ENCODE measurements around the gene SDK1. TPM values are rescaled to one million over a fixed set of nuclear protein-coding genes. Genes with fewer than 3 reads are reported as not detected.
"Not testable (repeated sequence)": the region's sequence is repeated elsewhere in the genome, so short reads cannot be mapped to it uniquely, and the experiment has no call there.

Gene SDK1
- total RNA-seq, 3 donors from 2014 or later (not counting 1 experiment from before 2014, with no cell fraction given), result 0.05 to 0.11 TPM; not detected in 1

DNA sequence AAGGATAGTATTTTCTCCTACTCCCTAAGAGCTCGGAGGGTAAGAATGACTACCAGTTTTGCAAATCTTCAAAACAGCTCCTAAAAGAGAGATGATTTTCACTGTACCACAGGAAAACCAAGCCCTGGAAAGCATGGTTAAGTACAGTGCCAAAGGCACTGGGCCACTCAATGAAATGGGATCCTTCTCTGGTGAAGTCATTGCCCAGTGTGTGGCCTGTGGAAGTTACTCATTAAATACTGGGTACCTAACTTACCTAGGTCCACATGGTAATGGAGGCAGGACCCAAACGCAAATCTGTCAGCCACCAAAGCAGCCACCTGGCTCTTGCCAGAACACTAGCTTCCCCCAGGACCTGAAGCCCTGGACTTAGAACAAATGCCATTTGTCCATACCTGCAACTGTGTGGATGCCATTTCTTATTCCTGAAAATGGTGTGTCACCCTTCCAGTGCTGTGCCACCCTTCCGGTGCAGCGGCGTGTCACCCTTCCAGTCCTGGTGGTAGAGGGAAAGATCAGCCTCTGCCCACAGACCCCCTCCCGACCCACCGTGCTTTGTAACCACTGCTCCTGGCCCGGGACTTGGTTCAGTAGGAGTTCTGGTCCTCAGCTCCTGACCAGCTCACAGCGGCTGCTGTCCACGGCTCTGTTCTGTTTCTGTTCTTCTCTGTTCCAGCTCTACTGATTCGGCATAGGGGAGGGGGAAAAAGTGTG is 659.2 kb downstream of the SDK1 start:
- Mint-ChIP-seq H3K9me3 (no peaks in the 10 kb centered on the region), H3K27ac (no peak overlapping the region), H3K4me1 (no peaks in the 10 kb centered on the region), H3K4me3 (no peak overlapping the region), H3K36me3 (no peaks in the 10 kb centered on the region), H3K27me3 (ENCODE audit: low read depth in 2 of 2) (peaks cover 0 to 2% of the 10 kb centered on the region in 2 donors)
- Histone ChIP-seq H3K4me3 (ENCODE audit: low read length) (no peak overlapping the region), H3K4me1 (ENCODE audit: control insufficient read depth, insufficient read depth, low read length) (peaks cover 4% of the 10 kb centered on the region), H3K36me3 (ENCODE audit: control insufficient read depth, insufficient read depth, low read length) (no peaks in the 10 kb centered on the region), H3K27me3 (ENCODE audit: control insufficient read depth, insufficient read depth, low read length) (no peaks in the 10 kb centered on the region), H3K9me3 (ENCODE audit: control insufficient read depth, insufficient read depth, low read length) (no peaks in the 10 kb centered on the region), H3K27ac (ENCODE audit: low read length) (no peak overlapping the region)
- 90% methylated on average over 11 of the region's 11 CpGs for WGBS (ENCODE audit: insufficient coverage)
- ATAC-seq (no peak), DNase-seq (no peak)
- intact Hi-C loops (cut with micrococcal nuclease), result no loop called here
- TF ChIP-seq, protein P1, sequence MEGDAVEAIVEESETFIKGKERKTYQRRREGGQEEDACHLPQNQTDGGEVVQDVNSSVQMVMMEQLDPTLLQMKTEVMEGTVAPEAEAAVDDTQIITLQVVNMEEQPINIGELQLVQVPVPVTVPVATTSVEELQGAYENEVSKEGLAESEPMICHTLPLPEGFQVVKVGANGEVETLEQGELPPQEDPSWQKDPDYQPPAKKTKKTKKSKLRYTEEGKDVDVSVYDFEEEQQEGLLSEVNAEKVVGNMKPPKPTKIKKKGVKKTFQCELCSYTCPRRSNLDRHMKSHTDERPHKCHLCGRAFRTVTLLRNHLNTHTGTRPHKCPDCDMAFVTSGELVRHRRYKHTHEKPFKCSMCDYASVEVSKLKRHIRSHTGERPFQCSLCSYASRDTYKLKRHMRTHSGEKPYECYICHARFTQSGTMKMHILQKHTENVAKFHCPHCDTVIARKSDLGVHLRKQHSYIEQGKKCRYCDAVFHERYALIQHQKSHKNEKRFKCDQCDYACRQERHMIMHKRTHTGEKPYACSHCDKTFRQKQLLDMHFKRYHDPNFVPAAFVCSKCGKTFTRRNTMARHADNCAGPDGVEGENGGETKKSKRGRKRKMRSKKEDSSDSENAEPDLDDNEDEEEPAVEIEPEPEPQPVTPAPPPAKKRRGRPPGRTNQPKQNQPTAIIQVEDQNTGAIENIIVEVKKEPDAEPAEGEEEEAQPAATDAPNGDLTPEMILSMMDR (IDR thresholded peaks at IDR 0.05), result no peak

DNA sequence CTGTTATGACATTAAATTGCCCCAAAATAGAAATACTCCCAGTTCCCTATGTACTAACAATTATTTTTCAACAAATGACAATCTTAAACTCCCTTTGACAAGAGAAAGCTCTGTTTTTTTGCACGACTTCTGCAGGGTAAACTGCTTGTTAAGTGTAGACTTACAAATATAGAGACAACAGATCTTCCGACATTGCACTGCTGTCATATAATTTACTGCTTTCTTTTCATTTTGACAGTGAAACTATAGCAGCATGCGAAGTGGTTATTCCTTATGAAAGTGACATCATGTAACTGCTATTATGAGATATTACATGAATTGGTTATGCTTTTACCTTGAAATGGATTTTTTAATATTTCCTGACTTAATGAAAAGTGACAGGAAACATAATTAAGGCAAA is 659.9 kb downstream of the SDK1 start:
- ATAC-seq (no peak), DNase-seq (no peak)
- 100% methylated on average over 1 of the region's 3 CpGs for WGBS (ENCODE audit: insufficient coverage)
- H3K36me3 ChIP-seq (ENCODE audit: control insufficient read depth, insufficient read depth, low read length), result no peaks in the 10 kb centered on the region
- no peak overlapping the region for H3K27ac Mint-ChIP-seq
- no peaks in the 10 kb centered on the region for H3K9me3 ChIP-seq (ENCODE audit: control insufficient read depth, insufficient read depth, low read length)
- H3K27ac ChIP-seq (ENCODE audit: low read length), result no peak overlapping the region
- TF ChIP-seq, protein P1 (IDR thresholded peaks at IDR 0.05), result no peak
- no peaks in the 10 kb centered on the region for H3K27me3 Mint-ChIP-seq (ENCODE audit: low read depth in 2 of 2)
- no peaks in the 10 kb centered on the region for H3K27me3 ChIP-seq (ENCODE audit: control insufficient read depth, insufficient read depth, low read length)
- no peaks in the 10 kb centered on the region for H3K9me3 Mint-ChIP-seq
- H3K4me1 Mint-ChIP-seq, result no peaks in the 10 kb centered on the region
- no peak overlapping the region for H3K4me3 ChIP-seq (ENCODE audit: low read length)
- intact Hi-C loops (cut with micrococcal nuclease), result no loop called here
- peaks cover 2% of the 10 kb centered on the region for H3K4me1 ChIP-seq (ENCODE audit: control insufficient read depth, insufficient read depth, low read length)
- H3K4me3 Mint-ChIP-seq, result no peak overlapping the region
- H3K36me3 Mint-ChIP-seq, result no peaks in the 10 kb centered on the region

DNA sequence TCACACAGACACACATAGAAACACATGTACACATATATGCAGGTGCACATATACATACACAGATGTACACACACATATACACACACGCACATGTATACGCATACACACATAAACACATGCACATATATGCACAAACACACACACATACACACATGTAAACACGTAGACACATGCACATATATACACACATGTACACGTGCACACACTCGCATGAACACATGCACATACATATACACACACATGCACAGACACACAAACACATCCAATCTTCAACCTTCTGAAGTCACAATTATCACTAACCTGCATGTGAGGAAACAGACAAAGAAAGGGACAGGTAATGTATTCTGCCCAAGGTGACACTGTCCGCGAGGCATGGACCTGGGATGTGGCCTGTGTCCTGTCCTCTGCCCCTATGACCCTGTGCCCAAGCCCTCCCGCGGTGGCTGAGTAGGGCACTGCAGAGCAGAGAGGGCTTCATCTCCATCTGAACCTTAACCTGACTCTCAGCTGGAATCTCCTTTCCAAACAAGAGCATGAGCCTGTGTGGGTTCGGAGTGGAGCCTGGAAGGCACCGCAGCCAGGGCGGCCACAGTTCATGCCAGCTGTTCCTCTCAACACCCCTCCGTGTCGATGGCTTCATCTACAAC is 660.9 kb downstream of the SDK1 start:
- ATAC-seq, result no peak

DNA sequence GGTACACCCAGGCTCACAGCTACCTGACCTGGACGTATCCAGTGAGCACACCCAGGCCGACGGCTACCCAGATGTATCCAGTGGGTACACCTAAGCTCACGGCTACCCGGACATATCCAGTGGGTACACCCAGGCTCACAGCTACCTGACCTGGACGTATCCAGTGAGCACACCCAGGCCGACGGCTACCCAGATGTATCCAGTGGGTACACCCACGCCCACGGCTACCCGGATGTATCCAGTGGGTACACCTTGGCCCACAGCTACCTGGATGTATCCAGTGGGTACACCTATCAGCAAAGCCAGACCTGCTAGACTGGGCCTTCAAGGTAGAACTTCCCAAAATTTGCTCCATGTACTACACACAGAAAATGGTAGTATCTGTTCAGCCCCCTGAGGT is 662.7 kb downstream of the SDK1 start:
- H3K9me3 ChIP-seq (ENCODE audit: control insufficient read depth, insufficient read depth, low read length); H3K27ac ChIP-seq (ENCODE audit: low read length); H3K4me3 Mint-ChIP-seq; DNase-seq; H3K36me3 ChIP-seq (ENCODE audit: control insufficient read depth, insufficient read depth, low read length); H3K27ac Mint-ChIP-seq; H3K36me3 Mint-ChIP-seq; H3K4me3 ChIP-seq (ENCODE audit: low read length); H3K27me3 Mint-ChIP-seq (ENCODE audit: low read depth in 2 of 2); H3K27me3 ChIP-seq (ENCODE audit: control insufficient read depth, insufficient read depth, low read length); H3K4me1 Mint-ChIP-seq; H3K9me3 Mint-ChIP-seq; H3K4me1 ChIP-seq (ENCODE audit: control insufficient read depth, insufficient read depth, low read length); intact Hi-C loops (cut with micrococcal nuclease); ATAC-seq: not testable (repeated sequence)
- WGBS (ENCODE audit: insufficient coverage), result 95% methylated on average over 11 of the region's 11 CpGs

More for the DNA sequence above, 660.9 kb downstream of the SDK1 start:
- H3K9me3 ChIP-seq (ENCODE audit: control insufficient read depth, insufficient read depth, low read length), result no peaks in the 10 kb centered on the region
- H3K9me3 Mint-ChIP-seq, result no peaks in the 10 kb centered on the region
- no peak for DNase-seq
- H3K27me3 Mint-ChIP-seq (ENCODE audit: low read depth in 2 of 2), result no peaks in the 10 kb centered on the region
- H3K36me3 Mint-ChIP-seq, result no peaks in the 10 kb centered on the region
- H3K36me3 ChIP-seq (ENCODE audit: control insufficient read depth, insufficient read depth, low read length), result no peaks in the 10 kb centered on the region
- TF ChIP-seq, protein P1 (IDR thresholded peaks at IDR 0.05), result no peak
- 96% methylated on average over 14 of the region's 14 CpGs for WGBS (ENCODE audit: insufficient coverage)
- H3K4me3 Mint-ChIP-seq, result no peak overlapping the region
- no peak overlapping the region for H3K27ac ChIP-seq (ENCODE audit: low read length)
- intact Hi-C loops (cut with micrococcal nuclease), result no loop called here
- H3K4me1 Mint-ChIP-seq, result no peaks in the 10 kb centered on the region
- no peak overlapping the region for H3K27ac Mint-ChIP-seq
- H3K4me1 ChIP-seq (ENCODE audit: control insufficient read depth, insufficient read depth, low read length), result no peaks in the 10 kb centered on the region
- no peaks in the 10 kb centered on the region for H3K27me3 ChIP-seq (ENCODE audit: control insufficient read depth, insufficient read depth, low read length)
- H3K4me3 ChIP-seq (ENCODE audit: low read length), result no peak overlapping the region
